HG03066 (cell line): ENCODE results near the gene YPEL1.
A peak's percentile ranks its signal among the peaks of the same experiment; 100 is the strongest.

Experiments
- ATAC-seq: cut with Tn5 transposase; IDR thresholded peaks from one replicate; pipeline ENCODE4 v1.9.1; 2021; ENCODE audit warnings: low read depth; ENCODE audit not compliant: unreplicated experiment

Gene YPEL1

GRCh38 chr22:21735200-21736083 lies at the start of gene YPEL1:
TSS of gene YPEL1 (minus strand) at chr22:21735794. CDS start at chr22:21710744, 25,050 bp downstream.
- ATAC-seq: peak; percentile 76

DNA sequence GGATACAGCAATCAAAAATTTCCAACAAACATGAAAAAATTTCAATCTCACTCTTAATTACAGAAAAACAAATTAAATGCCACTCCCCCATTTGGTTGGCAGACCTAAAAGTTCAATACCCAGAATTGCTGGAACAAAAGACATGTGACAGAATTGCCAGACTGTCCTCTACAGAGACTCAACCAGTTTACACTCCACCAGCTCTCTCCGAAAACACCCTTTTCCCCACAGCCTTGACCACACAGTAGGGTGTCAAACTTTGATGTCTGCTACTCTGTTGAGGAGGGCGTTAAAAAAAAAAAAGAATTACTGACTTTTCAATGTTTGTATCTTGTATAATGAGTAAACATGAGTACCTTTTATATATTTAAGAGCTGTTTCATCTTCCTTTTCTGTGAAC lies 44.7 kb upstream of the YPEL1 start:
- no peak for ATAC-seq

DNA sequence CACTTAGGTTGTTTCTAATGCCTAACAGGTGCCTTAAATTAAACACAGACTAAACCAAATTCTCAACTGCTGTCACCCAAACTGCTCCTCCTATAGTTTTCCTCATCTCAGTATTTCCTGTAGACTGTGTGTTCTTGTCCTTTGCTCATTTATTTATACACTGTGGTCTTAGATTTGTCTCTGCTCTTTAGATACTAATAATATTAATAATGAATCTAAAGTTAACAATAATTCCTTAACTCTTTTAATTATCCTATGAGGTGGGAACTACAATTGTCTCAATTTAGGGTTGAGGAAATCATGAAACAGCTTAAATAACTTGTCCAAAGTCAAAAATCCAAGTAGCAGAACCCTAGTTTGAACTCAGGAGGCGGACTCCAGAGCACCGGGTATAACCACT lies 43.9 kb upstream of the YPEL1 start:
- no peak for ATAC-seq

DNA sequence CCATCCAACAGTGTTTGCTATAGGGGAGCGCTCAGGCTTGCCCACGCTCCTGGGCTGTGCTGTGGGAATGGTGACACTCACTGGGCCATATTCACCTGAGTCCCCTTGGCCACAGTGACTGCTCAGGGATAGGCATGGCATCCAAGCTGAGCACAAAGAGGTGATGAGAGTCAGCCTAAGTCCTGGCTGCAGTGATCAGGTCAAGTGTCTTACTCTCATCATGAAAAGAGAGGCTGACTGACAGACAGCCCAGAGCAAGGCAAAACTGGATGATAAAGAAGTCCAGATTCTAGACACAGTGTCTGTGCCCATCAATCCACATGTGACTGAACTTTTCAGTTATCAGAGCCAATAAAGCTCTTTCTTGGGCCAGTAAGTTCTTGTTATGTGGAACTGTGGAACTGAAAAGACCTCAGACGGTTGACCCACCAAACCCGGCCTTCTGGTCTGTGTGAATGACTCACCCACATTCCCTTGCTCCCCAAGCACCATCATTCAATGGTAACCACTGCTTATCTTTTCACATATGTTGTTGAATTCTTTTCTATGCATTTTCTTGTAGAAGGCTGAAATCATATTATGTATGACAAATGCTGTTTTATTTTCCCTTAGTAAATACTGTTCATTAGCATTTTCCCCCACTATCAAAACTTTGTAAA lies 43.2 kb upstream of the YPEL1 start:
- ATAC-seq: no peak

DNA sequence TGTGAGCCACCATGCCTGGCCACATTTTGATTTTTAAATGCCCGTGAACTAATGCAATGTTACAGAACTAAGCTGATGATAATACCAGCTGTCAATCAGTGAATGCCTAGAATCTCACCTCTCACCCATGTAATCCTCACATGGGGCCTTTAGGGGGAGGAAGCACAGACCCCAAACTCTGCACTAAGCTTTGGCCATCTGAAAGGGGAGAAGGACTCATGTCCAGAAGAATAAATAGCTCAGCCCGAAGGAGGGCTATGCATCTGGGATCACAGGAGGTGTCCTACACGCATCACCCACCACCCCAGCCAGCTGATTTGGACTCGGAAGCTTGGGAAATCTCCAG lies 36.0 kb upstream of the YPEL1 start:
- ATAC-seq: no peak

DNA sequence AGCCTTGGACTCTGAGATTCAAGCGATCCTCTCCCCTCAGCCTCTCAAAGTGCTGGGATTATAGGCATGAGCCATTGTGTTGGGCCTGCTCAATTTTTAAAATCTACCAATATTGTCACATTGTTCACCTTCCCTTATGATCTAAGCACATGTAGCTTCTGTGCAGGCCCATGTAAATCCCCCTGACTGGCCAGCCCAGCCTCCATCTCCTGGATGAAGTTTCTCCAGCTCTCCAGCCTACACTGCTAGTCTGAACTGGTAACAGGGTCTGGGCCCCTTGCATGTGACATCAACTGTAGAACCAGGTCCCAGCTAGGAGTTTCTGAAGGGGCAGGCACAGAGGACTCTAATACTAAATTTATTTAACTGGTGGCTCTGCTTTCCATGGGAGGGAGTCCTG lies 32.8 kb upstream of the YPEL1 start:
- no peak for ATAC-seq

DNA sequence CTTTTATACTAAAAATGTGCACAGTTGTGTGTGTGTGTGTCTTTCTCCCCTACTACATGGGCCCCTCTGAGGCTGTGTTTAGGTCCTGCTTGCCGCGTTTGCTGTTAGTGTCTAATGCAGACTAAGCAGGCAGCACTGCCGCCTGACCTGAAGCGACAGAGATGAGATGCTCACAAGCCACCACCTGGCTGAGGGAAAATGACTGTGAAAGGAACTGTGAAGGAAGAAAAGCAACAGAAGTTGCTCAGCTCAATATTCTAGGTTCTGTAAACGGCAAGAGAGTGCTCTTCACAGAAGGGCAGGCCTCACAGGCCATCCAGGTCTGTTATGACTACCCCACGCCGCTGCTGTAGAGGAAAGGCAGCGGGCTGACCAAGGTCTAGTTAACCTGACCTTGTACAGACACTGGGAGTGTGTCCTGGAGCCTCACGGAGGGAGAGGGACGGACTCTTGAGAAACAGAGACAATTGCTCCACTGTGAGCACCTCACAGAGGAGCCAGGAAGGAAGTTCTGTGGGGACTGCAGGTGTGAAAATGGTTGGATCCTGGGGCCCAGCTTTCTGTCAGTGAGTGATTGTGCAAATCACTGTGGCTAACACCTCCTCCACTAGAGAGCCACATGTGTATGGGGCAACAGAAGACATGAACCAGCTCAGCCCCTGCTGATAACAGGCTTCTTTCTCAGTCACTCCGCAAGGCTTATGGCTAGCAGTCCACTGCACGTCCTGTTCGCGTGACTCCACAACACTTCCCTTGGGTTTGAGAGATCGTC lies 31.3 kb upstream of the YPEL1 start:
- ATAC-seq: peak; percentile 73

DNA sequence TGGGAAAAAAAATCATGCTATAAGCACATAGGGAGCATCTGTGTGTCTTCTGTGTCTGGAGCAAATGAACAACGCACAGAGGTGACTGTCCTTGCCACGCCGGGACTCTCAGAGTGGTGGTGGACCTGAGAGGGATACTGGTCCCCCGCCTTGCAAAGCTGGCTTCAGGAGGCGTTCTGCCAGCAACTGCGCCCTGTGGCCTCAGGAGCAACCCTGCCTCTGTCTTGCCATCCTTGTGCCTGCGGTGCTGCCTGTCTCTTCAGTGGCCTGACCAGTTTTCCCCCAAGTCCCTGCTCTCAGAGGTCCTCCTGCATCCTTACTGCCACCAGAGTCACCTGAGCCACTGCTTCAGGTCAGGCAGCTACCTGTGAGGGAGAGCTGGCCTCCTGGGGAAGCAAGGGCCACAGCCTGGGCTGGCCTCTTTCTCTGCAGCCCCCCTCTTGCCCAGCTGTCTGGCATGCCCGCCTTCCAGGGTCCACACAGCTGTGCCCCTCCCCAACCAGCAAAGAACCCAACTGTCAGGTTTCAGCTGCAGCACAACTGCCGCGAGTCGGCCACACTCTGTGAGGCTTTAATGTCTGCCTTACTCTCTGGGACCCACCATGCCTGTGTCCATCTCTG lies 30.4 kb upstream of the YPEL1 start:
- ATAC-seq: no peak

DNA sequence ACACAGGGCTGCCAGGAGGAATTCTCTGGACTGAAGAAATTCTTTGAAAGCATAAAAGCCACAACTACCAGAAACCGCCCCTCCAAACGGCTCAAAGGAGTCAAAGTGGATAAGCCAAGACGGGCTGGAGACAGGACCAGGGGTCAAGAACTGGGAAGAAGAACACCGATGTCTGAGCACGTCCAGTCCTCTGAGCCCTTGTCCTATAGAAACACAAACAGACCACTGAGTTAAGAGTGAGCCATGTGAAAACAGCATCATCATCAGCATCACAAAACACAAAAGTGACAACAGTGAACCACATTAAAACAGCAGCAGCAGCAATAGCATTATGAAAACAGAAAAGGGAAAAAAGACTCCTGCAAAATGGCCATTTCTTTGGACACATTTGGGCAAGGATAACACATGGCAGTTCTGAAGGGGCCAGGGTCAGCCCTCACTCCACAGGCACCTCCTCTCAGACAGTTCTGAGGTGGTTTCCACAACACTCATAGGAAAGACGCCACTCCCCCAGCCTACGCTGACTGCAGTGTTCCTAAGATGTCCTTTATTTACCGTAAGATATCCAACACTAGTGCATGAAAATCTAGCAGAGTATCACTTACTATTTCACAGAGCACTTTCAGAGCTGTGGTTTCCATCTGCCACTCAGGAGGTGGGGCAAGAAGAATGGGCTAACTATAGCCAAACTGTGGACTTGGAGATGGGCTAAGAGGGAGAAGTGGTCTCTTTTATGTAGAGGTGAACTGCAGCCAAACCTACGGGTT lies 28.6 kb upstream of the YPEL1 start:
- no peak for ATAC-seq

GRCh38 chr22:21762712-21763581 lies 27.4 kb upstream of the YPEL1 start:
- no peak for ATAC-seq

DNA sequence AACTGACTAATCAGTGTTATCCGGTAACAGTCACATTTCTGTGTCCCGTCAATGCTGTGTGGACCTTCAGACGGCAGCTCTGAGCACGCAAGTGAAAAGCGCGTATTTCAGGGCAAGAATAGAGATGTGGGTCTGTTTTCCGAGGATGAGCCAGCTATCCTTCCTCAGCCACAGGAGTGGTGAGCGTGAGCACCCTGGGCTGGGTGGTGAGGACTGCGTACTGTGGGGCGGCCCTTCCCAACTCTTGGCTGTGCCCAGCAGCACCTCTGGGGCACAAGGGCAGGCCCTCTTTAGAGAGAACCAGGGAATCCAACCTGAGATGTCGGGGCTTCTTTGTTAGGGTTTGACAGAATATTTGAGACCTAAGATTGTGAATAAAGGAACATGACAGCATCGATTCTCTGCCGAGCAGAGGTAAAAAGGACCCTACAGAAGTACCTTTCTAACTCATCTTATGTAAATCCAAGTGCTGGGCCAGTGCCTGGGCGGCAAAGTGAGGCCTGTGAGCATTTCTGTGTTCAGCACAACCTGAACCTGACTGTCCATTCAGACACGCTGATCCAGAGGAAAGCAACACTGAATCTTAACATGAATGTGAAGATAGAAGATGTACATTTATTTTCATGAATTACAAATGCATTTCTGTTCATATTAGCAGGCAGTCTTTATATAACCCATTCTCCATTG lies 26.5 kb upstream of the YPEL1 start:
- ATAC-seq: no peak

GRCh38 chr22:21761086-21761485 lies 25.5 kb upstream of the YPEL1 start:
- ATAC-seq: no peak

DNA sequence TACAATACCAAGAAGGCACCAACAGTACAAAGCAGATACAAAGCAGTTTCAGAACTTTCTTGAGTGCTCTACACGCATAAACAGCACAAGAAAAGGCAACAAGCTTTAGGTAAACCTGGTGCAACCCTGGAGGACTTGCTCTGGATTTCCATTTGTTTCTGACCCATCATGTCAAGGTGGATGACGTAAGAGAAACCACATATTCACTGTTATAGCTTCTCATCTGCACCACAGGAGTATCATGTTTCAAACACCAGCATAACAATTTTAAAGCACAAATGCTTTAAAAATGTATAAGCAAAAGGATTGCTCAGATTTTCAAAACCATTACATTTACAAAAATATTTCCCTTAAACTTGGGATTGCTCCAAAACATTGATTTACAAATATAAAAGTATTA lies 25.0 kb upstream of the YPEL1 start:
- no peak for ATAC-seq

DNA sequence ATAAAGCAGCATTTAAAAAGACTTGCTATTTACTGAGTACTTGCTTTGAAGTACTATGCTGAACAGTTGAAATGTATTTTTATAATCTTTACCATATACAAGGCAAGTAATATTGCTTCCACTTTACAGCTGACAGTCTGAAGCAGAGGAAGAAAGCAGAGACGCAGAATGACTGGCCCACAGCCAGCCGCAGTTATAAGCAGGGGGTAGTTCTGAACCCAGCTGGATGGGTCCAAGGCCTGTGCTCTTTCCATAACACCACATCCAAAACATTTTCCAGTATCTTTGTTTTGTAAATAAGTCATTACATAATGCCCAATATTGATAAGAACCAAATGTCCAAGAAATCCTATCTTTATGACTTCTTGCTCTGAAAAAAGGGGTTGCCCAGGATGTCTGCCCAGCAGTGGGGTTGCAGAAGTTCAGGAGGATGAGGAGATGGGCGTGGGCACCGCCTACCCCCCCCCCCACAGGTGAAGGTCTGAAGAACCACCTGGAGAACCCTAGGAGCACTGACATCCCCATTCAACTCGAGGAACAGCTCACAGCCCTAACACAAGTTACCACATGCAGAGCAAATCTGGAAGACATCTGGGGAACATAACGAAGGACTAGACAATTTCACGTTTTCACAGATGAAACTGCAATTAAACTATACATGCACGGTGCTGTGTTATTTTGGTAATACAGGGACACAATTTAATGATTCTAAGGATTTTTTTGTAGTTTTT lies 24.2 kb upstream of the YPEL1 start:
- no peak for ATAC-seq

- ATAC-seq: no peak
Measured at GRCh38 chr22:21759093-21759492, 23.5 kb upstream of the YPEL1 start.

GRCh38 chr22:21758091-21758864 lies 22.7 kb upstream of the YPEL1 start:
- ATAC-seq: no peak

- ATAC-seq: no peak
Measured at GRCh38 chr22:21755851-21756284, 20.3 kb upstream of the YPEL1 start.
